Mammary epithelial cell (primary cell): ENCODE measurements around the gene SLC7A9.
"Not testable (repeated sequence)": the region's sequence is repeated elsewhere in the genome, so short reads cannot be mapped to it uniquely, and the experiment has no call there.

ENCODE experiments used
- EZH2 ChIP-seq: IDR thresholded peaks from 2 replicates; pipeline ENCODE4 v1.6.1; 2012; ENCODE audit warnings: low read length, inconsistent platforms, borderline replicate concordance
- TF ChIP-seq, protein P1 (sequence below), 2 donors: IDR thresholded peaks in 1 of 2; conservative IDR thresholded peaks in 1 of 2; 2 replicates each; pipeline ENCODE4 v1.5.1; 2011 to 2012; ENCODE audit warnings: inconsistent platforms in 2 of 2, low read length in 2 of 2, mild to moderate bottlenecking in 2 of 2, control low read depth in 1 of 2, low read depth in 1 of 2; ENCODE audit not compliant: insufficient read depth in 1 of 2; ENCODE audit errors: extremely low read depth in 1 of 2

DNA sequence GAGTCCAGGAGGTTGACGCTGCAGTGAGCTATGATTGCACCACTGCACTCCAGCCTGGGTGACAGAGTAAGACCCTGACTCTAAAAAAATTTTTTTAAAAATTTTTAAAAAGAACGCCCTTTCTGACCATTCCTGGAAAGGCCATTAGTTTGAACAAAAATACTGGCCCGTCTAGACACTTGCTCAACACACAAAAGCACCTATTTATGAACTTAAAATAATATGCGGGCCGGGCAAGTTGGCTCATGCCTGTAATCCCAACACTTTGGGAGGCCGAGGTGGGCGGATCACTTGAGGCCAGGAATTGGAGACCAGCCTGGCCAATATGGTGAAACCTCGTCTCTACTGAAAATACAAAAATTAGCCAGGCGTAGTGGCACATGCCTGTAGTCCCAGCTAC, 2.1 kb downstream of the SLC7A9 start:
- TF ChIP-seq, protein P1, sequence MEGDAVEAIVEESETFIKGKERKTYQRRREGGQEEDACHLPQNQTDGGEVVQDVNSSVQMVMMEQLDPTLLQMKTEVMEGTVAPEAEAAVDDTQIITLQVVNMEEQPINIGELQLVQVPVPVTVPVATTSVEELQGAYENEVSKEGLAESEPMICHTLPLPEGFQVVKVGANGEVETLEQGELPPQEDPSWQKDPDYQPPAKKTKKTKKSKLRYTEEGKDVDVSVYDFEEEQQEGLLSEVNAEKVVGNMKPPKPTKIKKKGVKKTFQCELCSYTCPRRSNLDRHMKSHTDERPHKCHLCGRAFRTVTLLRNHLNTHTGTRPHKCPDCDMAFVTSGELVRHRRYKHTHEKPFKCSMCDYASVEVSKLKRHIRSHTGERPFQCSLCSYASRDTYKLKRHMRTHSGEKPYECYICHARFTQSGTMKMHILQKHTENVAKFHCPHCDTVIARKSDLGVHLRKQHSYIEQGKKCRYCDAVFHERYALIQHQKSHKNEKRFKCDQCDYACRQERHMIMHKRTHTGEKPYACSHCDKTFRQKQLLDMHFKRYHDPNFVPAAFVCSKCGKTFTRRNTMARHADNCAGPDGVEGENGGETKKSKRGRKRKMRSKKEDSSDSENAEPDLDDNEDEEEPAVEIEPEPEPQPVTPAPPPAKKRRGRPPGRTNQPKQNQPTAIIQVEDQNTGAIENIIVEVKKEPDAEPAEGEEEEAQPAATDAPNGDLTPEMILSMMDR (conservative IDR thresholded peaks at IDR 0.05 in 1 of 2, IDR thresholded peaks at IDR 0.05 in 1 of 2; ENCODE audit: extremely low read depth in 1 of 2, insufficient read depth in 1 of 2, low read depth in 1 of 2, low read length in 2 of 2) = not testable (repeated sequence)
- TF ChIP-seq EZH2 = not testable (repeated sequence)
